GM20000 (cell line): ENCODE data around the gene MT1F.
"Not testable (repeated sequence)": the region's sequence is repeated elsewhere in the genome, so short reads cannot be mapped to it uniquely, and the experiment has no call there.

Experiments used
- DNase-seq: peaks from one replicate; pipeline ENCODE4 v3.0.0; 2012; ENCODE audit warnings: low spot score
- TF ChIP-seq, protein P1 (sequence below): IDR thresholded peaks from 2 replicates; pipeline ENCODE4 v1.5.1; 2012; ENCODE audit warnings: mild to moderate bottlenecking, control low read depth; ENCODE audit errors: extremely low read depth, missing control alignments

MT1F gene

DNA sequence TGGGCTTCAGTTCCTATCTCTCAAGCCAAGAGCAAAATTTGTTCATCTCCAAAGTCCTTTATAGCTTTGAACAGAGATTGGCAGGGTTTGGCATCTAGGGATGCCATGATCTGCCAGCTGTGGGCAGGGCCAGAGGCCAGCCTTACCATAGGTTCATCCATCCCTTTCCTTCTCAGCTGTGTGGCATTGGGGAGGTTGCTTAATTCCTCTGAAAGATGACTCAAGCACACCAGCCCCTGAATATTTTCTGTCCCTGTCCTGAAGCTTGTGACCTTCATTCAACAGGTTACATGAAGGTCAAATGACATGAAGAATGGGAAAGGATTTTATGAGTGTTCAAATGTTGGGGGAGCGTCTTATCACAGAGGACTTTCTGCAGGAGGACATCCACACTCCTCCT lies 6.7 kb downstream of the MT1F start:
- no peak for DNase-seq
- TF ChIP-seq, protein P1, sequence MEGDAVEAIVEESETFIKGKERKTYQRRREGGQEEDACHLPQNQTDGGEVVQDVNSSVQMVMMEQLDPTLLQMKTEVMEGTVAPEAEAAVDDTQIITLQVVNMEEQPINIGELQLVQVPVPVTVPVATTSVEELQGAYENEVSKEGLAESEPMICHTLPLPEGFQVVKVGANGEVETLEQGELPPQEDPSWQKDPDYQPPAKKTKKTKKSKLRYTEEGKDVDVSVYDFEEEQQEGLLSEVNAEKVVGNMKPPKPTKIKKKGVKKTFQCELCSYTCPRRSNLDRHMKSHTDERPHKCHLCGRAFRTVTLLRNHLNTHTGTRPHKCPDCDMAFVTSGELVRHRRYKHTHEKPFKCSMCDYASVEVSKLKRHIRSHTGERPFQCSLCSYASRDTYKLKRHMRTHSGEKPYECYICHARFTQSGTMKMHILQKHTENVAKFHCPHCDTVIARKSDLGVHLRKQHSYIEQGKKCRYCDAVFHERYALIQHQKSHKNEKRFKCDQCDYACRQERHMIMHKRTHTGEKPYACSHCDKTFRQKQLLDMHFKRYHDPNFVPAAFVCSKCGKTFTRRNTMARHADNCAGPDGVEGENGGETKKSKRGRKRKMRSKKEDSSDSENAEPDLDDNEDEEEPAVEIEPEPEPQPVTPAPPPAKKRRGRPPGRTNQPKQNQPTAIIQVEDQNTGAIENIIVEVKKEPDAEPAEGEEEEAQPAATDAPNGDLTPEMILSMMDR: no peak

DNA sequence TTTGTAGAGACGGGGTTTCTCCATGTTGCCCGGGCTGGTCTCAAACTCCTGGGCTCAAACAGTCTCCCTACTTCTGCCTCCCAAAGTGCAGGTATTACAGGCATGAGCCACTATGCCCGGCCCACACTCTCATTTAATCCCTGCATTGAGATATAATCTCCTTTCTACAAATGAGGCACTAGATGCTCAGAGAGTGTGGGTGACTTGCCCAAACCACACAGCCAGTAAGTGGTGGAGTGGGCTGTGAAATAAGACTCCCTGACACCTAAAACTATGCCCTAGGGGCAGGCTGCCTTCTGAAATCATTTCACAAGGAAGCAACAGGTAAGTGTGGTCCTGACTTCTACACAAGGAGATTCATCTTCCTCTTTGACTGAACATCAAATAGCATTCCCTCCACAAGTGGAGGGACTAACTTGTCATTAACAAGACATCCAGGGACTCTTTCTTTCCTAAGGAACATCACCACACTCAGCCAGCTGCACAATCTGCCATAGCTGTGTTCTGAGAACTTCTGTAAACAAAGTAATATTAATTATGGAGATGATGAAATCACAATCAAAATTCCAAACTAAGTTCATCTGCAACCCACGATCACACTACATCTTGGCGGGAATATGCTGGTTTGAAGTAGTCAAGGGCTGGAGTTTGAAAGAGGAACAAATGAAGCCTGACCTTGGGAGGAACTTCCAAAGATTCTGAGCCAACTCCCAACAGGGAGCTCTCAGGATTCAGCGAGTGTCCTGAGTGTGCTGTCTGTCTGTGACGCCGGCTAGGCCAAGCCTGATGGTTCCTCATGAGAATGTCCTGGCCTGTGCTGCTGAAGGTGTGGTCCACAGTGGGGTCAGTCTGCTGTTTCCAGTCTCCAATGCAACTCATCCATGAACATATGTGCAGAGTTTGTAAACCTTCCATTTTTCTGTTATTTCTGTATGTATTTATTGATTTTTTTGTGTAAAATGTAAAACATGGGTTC lies 7.8 kb downstream of the MT1F start:
- not testable (repeated sequence) for DNase-seq

DNA sequence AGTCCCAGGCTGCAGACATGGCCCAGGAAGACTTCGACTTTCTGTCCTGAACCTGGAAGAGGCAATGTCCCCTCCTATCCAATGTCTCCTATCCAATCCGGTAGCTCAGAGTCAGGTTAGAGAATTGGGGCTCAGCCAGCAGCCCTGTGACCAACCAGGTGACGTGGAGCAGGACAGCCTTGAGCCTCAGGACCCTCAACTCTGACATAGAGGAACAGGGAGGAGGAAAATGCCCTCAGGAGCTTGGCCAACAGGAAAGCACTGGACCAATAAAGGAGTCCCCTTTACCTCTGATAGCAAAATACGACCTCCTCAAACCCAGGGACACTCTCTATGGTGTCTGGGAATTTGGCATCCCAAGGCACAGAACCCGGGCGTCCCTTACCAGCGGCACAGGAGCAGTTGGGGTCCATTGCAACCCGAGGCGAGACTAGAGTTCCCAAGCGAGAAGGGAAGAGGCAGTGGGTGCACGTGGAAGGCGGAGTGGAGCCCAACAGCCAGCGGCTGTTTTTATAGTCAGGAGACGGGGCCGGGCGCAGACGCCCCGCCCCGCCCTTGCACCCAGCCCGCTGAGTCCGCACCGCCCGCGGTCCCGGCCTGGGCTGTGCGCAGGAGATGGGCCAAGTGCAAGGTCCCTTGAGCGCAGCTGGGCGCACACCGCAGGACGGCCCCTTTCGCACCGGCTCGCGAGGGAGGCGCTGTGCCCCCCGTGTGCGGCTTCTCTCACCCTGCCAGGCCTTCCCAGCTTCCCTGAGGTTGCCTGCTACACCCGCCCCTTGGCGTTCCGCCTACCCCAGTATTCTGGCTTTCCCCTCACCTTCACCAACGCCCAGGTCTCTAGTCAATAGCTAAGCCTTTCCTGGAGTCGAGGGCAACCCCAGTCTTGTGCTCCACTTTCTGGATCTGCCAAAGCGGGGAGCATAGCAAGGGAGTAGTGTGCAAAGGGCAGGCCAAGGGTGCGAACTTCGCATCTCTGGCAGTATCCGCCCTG lies 10.1 kb downstream of the MT1F start, which contains the start of gene MT1G:
Gene MT1G, minus strand, starts transcription at position 485 of the 991 bp plus-strand sequence. Its CDS starts 72 bp downstream, at position 413.
- DNase-seq: no peak
- TF ChIP-seq, protein P1: no peak

DNA sequence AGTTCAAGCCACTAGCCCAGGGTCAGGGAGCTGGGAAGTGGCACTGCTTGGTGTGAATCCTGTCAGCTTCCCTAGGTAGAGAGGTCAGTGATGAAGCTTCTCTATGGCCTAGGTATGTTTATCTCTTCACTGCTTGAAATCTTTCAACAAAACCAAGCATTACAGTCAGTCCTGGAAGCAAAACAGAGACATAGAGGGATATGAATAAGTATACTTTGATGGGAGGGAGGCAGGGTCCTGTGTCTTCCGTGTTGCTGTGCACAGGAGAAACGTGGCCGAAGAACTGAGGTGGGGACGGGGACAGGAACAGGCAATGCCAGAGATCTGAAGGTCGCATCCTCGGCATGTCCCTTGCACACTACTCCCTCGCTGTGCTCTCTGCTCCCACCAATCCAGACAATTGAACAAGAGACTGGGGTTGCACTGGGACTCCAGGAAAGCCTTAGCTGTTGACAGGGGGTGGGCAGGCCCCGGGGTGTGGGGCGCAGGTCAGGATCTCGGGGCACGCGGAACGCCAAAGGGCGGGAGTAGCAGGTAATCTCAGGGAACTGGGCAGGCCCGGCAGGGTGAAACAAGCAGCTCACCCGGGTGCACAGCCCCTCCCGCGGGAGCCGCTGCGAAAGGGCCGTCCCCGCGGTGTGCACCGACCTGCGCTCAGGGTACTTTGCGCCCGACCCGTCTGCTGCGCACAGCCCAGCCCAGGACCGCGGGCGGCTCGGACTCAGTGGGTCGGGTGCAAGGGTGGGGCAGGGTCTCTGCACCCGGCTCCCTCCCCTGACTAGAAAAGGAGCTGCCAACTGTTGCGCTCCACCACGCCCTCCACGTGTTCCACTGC lies 11.5 kb downstream of the MT1F start, which contains the start of gene MT1H:
Gene MT1H, plus strand, starts transcription at position 810 of the 835 bp plus-strand sequence. CDS start 71 bp downstream, outside the sequence.
- TF ChIP-seq, protein P1: no peak

DNA sequence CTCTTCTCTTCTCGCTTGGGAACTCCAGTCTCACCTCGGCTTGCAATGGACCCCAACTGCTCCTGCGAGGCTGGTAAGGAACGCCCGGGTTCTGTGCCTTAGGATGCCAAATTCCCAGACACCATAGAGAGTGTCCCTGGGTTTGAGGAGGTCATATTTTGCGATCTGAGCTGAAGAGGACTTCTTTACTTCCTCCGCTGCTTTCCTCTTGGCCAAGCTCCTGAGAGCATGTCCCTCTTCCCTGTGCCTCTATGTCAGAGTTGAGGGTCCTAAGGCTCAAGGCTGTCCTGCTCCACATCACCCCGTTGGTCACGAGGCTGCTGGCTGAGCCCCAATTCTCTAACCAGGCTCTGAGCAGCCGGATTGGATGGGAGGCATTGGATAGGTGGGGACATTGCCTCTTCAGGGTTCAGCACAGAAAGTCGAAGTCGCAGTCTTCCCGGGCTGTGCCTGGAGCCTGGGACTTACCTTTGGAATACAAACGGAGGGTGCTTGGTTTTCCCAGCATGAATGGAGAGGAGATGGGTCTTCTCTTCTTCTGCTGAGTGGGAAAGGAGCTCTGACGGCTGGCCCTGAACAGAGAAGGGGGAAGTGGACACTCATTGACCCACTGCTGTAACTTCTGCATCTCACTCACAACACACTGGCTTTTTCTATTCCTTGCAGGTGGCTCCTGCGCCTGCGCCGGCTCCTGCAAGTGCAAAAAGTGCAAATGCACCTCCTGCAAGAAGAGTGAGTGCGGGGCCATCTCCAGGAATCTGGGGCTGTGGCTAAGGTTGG lies 12.3 kb downstream of the MT1F start:
- DNase-seq: no peak
- TF ChIP-seq, protein P1: no peak

More for the DNA sequence above, 11.5 kb downstream of the MT1F start, which contains the start of gene MT1H:
- DNase-seq: no peak

DNA sequence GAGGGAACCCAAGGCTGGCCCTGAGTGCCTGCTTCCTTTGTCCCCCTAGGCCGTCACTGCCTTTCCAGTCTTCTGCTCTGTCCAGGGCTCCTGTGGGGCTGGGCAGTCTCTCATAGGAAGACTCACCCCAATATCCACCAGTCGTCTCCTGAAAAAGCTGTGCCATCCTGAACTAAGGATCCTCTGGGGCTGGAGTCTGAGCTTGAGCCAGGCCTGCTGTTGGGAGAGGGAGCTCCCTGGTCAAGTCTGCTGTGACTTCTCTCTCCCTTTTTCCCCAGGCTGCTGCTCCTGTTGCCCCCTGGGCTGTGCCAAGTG lies 12.8 kb downstream of the MT1F start:
- TF ChIP-seq, protein P1: no peak
- DNase-seq: no peak

DNA sequence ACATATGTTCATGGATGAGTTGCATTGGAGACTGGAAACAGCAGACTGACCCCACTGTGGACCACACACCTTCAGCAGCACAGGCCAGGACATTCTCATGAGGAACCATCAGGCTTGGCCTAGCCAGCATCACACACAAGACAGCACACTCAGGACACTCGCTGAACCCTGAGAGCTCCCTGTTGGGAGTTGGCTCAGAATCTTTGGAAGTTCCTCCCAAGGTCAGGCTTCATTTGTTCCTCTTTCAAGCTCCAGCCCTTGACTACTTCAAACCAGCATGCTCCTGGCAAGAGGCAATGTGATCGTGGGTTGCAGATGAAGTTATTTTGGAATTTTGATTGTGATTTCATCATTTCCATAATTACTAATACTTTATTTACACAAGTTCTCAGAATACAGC lies 13.9 kb downstream of the MT1F start:
- DNase-seq: not testable (repeated sequence)

DNA sequence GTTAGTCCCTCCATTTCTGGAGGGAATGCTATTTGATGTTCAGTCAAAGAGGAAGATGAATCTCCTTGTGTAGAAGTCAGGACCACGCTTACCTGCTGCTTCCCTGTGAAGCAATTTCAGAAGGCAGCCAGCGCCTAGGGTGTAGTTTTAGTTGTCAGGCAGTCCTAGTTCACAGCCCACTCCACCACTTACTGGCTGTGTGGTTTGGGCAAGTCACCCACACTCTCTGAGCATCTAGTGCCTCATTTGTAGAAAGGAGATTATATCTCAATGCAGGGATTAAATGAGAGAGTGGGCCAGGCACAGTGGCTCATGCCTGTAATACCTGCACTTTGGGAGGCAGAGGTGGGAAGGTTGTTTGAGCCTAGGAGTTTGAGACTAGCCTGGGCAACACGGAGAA lies 14.4 kb downstream of the MT1F start:
- DNase-seq: not testable (repeated sequence)
